HK-2 (cell line): ENCODE measurements around the gene CASQ2.

Experiments used
- DNase-seq: peaks from one replicate; pipeline ENCODE4 v3.0.0-alpha.2; 2018; ENCODE audit not compliant: unreplicated experiment

Gene CASQ2

GRCh38 chr1:115665319-115666096 is 103.0 kb downstream of the CASQ2 start:
- DNase-seq: no peak

GRCh38 chr1:115661157-115661556 is 107.4 kb downstream of the CASQ2 start:
- DNase-seq: no peak

DNA sequence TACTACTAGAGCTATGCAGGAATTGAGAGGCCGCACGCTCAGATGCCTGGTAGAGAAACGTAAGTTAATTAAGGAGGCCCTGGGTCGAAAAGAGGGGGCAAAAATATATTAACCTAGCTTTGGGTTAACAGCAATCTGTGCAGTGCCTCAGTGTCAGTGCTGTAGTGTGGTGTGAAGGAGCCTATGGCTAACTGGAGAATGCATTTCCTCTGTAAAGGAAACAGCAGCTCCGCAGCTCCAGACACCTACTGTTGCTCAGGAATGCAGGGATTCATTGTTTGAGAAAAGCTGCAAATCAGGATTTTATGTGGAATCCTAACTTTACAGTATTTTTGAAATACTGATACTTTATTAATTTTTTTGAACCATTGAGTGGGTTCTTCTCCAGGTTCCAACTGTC is 108.4 kb downstream of the CASQ2 start:
- no peak for DNase-seq

DNA sequence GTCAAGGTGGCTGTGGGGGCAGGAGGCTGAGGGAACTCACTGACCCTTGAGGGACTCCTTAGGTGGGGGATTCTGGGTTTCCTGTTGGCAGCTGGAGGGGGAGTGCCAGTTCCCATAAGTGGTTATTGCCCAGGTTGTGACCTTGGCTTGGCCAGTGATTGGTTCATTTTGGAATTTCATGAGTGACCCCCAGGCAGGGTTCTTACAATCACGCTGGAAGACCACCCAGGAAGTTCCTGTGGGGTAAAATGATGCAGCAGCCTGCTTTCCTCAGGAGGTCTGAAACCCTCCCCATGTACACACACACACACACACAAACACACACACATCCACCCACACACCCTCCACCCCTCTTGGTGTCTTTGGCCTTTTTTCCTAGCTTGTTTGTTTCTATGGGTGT is 109.9 kb downstream of the CASQ2 start:
- no peak for DNase-seq

DNA sequence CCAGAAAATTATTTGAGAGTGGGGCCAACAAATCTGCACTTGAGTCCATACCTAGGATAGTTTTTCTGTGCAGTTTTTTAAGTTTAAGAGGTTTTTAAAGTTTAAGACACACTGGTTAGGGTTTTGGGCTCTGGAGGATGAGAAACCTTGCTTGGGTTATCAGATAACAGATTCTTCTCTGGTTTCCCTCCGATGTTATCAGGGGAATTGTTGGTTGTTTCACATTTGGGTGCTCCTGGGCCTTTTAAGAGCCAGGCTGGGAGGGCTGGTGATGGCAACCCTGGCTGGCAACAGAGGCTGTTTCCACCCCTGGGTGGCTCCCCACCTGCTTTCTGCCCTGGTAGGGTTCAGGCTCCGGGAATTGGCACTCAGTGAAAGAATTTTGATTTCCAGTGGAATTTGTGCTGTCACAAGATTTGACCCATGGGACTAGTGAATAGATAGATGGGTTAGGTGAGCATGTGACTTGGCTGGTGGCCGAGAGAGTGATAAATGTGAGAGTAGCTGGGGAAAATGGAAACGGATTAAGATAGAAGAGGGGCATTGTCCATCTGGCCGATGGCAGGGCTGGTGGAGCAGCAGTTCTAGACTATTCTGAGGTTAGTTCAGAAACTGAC is 111.9 kb downstream of the CASQ2 start:
- DNase-seq: no peak

GRCh38 chr1:115655916-115656315 is 112.6 kb downstream of the CASQ2 start:
- DNase-seq: no peak

DNA sequence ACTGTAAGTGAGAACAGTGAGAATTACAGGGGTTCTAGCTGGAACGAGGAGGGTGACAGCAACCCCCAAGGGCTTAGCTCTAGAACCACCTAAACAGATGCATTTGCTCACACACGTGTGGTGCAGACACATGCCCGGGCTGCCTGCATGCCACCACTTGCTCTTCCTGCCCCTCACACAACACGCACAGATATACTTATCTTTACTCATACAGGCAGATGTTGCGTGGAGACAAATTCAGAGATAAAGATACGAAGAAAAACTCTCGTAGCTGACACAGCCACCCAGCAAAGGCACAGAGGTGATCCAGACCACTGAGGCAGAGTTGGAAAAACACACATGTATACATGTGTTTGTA is 113.2 kb downstream of the CASQ2 start:
- no peak for DNase-seq

DNA sequence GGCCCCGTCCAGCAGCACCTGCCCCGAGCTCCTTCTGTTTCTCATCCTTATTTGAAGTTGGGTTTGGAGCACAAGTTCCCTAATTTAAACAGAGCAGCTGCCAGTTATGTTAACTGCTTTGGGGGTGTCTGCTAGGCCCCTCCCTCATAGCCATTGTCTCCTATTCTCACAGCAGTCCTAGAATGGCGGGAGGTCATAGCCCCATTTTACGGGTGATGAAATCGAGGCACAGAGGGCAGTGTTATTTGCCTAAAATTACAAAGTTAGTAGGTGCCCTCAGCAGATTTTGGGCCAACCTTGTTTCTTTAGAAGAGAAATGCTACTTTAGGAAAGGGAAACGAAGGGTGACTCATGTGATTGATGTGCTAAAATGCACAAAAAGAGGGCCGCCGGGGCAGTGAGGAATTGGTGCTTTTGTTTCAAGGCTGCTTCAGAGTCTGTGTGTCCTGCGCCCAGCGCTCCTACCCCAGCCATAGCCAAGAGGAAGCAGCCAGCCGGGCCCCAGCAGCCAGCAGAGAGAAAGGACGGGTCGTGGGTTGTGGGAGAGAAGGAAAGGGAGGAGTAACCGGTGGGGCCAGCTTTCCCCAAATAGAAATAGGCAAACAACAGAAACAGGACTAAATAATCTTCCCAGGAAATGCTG is 113.7 kb downstream of the CASQ2 start:
- no peak for DNase-seq

GRCh38 chr1:115654125-115654524 is 114.4 kb downstream of the CASQ2 start:
- no peak for DNase-seq

DNA sequence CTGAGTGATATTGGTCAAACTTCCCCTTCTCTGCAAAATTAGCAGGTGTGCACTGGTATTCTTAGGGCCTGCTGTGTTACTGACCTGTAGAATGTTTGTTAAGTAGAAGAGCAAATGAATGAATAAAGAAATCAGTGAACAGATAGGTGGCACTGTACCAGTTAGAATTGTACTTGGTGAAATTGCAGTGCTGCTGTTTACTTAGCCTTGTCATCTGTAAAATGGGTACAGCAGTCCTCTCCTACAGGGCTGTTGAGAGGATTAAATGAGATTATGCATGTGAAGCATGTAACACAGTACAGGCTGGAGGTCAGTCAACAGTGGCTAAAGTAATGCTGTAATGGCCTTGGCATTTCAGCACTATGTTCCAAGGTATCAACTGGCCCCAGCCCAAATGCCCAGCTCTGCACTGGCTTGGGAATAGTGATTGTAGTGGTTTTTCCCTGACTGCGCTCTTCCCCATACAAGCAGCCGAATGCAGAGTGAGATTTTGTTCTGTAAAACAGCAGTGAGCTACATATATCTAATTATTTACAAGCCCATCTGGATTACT is 116.2 kb downstream of the CASQ2 start:
- DNase-seq: no peak

GRCh38 chr1:115651391-115651790 is 117.1 kb downstream of the CASQ2 start:
- no peak for DNase-seq

GRCh38 chr1:115650961-115651360 is 117.6 kb downstream of the CASQ2 start:
- DNase-seq: no peak
